Thyroid gland (tissue), 4 donors: Measurements from ENCODE around the gene KIRREL1.

Source experiments
- CTCF ChIP-seq, 6 experiments: fragments of 200-600 bp in 3 of 6; fragments of 450-650 bp in 3 of 6; sonication (generic) in 3 of 6; IDR thresholded peaks; one replicate each; pipeline ENCODE4 v1.5.1; 2016 to 2019; ENCODE audit warnings: antibody characterized with exemption in 6 of 6, mild to moderate bottlenecking in 2 of 6, inconsistent platforms in 1 of 6, moderate library complexity in 1 of 6
- POLR2A ChIP-seq, 2 donors: fragments of 450-650 bp; IDR thresholded peaks; one replicate each; pipeline ENCODE4 v1.6.1; 2017; ENCODE audit warnings: antibody characterized with exemption in 2 of 2, mild to moderate bottlenecking in 2 of 2, moderate library complexity in 1 of 2

DNA sequence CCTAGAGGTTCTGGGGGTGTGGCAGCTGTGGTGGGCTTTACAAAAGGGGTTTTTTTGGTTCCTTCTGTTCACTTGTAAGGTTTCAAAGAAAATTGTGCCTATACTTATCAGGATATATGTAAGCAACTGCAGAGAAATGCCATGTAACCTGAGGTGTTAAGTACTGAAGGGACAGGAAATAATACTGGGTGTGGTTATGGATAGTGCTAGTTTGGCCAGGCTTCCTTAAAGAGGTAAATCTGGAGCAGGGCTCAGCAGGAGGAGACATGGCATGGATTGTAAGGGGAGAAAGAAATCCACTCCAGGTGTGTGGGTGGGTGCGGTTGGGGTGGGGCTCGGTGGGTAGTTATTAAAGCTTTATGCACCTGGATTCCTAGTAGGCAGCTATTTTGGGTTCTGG, 28.3 kb downstream of the KIRREL1 start:
- TF ChIP-seq CTCF (IDR thresholded peaks at IDR 0.05) = no peak
- no peak for TF ChIP-seq POLR2A (IDR thresholded peaks at IDR 0.05)
